ENCODE measurements around the gene NUP98.

Gene NUP98

DNA sequence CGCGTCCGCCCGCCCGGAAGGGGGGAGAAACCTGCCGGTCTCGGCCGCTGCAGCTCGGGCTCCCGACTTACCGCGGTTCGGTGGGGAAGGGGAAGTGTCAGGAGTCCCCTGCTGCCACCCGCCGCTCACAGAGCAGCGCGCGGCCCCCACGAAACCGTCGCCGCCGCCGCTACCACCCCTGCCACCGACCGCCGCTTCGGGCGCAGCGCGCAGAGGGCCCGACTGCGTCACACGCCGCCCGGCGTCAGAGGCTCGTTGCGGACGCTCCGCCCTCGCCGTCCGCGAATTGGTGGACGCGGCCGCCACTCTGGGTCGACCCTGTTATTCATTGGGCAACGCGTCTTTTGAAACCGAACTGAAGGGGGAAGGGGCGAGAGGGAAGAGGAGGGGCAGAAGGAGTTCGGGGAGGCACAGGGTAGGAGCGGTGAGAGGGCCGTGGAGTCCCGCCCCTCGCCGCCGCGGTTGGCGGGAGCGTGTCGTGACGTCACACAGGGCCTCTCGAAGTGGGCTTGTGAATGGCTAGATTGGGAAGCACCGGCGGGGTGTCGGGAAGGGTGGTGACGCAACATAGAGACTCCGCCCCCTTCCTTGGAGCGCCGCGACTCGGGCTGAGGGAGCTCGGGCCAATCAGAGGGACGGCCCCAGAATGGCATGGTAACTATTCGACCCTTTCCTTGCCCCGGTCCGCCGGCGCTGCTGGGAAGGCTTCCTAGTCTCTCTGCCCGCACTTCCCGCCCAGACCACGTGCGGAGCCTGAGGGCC, at the start of gene NUP98:
Gene NUP98 (minus strand): TSS at position 226 of the 762 bp plus-strand sequence. CDS start 15,437 bp downstream, outside the sequence.
- in situ Hi-C loops (cut with HindIII; ENCODE audit: low sequenced_read_pairs) = no loop called here

DNA sequence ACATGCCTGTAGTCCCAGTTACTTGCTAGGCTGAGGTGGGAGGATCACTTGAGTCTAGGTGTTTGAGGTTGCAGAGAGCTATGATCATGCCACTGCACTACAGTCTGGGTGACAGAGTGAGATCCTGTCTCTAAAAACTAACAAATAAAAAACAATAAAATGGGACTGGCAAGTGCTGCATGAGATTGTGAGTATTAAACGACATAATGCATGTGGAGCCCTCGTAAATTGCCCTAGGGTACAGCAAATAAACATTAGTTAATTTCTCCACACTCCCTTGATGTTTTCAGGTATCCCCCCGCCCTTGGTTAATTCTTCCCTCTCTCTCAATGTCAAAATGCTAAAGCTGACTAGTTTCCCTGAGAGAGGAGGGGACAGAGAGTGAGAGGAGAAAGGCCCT, 48.3 kb upstream of the NUP98 start:
- in situ Hi-C loops (cut with HindIII; ENCODE audit: low sequenced_read_pairs) = no loop called here

DNA sequence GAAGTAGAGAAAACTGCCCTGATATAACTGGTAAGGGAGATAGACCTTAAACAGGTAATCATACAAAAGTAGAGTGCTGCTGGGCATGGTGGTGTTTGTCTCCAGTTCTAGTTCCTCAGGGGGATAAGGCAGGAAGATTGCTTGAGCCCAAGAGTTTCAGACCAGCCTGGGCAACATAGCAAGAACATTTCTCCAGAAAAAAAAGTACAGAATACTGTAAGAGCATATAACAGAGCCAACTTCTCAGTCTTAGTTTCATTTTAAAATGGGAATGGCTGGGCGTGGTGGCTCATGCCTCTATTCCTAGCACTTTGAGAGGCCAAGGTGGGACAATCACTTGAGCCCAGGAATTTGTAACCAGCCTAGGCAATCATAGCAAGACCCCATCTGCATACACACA, 47.9 kb upstream of the NUP98 start:
- in situ Hi-C loops (cut with HindIII; ENCODE audit: low sequenced_read_pairs) = no loop called here

DNA sequence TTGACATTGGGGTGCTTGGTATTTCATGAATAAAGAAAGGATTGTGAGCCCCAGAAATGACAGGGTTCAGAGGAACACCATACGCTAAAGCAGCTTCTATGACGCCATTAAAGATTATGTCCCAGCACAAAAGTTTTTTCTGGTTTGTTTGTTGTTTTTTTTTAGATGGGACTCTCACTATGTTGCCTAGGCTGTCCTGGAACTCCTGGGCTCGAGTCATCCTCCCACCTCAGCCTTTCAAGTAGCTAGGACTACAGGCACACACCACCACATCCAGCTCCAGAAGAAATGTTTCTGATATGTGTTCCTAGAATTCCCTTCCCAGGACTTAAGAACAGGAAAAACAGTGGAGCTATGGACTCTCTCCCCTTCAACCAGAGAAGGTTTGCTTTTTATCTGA, 46.0 kb upstream of the NUP98 start:
- in situ Hi-C loops (cut with HindIII; ENCODE audit: low sequenced_read_pairs) = no loop called here

DNA sequence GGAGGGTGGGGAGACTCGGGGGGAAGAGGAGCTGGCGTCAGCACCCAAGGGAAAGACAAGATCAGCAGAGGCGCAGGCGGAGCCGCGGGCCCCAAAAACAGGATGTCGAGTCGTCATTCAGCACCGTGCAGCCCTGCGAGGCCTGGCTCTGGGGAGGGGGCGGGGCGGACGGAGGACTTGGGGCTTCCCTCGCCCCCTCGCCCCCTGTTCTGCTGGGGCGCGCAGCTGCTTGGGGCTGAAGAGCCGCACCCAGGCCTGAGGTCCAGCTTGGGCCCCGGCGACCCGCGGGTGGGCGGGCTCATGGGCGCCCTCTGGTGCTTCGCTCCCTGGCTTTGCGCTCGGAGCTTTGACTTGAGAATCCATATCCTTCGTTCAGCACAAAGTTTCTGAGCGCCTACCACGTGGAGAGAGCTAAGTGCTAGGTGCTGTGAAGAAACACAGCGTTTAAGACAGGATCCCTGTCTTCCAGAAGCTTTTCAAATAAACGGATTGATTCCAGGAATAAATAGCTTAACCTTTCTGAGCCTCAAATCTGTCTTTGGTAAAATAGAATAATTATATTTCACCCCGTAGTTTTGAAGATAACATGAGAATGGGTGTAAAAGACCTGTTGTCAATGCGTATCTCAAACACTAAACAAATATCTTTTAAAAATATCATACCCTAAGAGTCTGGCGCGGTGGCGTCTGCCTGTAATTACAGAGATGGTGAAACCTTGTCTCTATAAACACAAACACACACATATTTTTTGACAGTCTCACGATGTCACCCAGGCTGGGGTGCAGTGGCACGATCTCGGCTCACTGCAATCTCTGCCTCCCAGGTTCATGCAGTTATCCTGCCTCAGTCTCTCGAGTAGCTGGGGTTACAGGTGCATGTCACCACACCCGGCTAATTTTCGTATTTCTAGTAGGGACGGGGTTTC, 44.3 kb upstream of the NUP98 start:
- in situ Hi-C loops (cut with HindIII; ENCODE audit: low sequenced_read_pairs) = no loop called here

DNA sequence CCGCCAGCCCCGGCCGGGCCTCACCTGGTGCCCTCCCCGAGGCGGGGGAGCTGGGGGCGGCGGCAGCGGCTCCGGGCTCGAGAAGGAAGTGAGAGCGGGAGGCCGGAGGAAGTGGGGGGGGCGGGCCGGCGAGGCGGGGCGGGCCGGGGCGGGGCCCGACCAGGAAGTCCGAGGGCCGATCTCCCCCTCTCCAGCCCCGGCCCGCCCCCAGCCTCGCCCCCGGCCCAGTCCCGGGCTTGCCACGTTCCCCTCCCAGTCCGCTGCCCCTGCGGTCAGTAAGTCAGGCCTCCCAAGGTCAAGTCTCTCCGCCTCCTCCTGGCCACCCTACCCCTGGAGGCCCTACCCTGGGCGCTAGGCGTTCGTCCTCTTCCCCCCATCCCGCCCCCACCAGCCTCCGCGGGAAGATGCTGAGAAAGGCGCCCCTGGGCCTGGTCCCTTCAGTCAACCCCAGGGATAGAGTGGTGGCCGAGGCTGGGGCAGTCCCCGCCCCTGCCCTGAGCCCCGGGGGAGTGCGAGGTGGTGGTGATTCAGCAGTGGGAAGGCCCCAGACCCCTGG, 43.6 kb upstream of the NUP98 start, which contains the start of gene RHOG:
Gene RHOG (minus strand): TSS at position 90 of the 556 bp plus-strand sequence. CDS start 12,821 bp downstream, outside the sequence.
- in situ Hi-C loops (cut with HindIII; ENCODE audit: low sequenced_read_pairs) = no loop called here

DNA sequence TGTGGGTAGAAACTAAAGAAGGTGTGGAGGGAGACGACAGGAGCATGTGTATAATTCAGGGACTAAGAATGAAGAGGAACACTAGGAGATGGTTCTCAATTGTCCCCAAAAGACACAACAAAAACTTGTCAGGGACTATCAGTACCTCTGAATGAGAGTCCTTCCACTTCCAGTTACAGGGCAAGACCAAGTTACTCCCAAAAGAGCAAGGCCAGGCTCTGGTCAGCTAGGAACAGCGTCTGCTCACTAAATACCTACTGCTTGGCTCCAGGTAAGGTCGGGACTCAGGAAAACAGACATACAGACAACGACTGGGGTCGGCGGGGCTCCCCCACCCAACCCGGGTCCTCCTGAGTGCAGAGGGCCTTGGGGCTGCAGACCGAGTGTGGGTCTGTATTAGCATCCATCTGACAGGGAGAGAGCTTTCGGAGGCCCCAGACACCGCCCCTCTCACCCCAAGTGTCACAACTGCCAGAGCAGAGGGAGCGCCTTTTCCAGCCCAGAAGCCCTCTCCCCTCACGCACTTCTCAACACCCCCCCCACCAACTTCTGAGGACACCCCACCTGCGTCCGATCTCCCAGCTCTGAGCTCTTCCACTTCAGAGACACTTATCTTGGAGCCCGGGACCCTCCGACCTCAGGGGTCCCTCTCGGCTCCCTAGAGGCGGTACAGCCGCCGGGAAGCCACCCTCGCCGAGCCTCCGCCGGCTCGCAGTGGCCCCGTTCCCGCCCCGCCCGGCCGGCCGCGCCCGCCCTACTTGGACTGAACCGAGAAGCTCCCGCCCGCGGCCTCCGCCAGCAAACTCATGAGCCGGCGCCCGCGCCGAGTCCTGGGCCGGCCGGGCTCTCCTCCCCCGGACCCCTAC, 42.9 kb upstream of the NUP98 start:
- in situ Hi-C loops (cut with HindIII; ENCODE audit: low sequenced_read_pairs) = no loop called here

DNA sequence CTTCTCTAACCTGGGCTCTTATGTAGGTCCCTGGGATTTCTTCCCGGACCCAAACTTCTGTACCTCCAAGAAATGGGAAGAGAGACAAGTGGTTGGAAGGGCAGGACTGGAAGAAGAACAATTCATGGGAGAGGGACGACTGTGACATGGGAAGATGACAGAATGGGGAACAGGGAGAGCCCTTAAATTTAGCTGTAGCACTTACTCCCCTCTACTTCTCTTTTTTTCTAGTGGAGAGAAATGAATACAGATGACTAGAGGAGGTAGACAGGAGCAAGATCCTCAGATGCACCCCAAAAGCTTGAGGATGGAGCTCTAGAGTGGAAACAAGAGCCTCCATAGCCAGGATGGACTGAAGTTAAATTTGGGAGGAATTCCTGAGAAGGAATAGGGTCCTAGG, 41.1 kb upstream of the NUP98 start:
- in situ Hi-C loops (cut with HindIII; ENCODE audit: low sequenced_read_pairs) = no loop called here

DNA sequence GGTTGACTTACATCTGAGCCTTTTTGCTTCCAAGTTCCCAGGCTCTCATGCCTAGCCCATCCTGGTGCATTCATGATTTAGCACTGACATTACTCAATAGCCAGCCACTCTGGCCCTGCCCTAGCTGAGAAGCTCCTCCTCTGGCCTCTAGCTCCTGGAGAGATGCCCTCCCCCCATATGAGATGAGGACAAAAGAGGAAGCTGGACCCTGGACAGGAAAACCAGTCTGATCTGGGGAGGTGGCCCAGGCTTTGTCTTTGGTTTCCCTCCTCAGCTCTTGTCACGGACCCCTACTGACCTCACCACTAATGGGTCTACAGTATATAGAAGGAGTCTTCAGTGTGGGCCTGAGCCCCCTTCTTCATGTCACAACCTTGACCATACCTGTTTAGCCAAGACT, 40.4 kb upstream of the NUP98 start:
- in situ Hi-C loops (cut with HindIII; ENCODE audit: low sequenced_read_pairs) = no loop called here

DNA sequence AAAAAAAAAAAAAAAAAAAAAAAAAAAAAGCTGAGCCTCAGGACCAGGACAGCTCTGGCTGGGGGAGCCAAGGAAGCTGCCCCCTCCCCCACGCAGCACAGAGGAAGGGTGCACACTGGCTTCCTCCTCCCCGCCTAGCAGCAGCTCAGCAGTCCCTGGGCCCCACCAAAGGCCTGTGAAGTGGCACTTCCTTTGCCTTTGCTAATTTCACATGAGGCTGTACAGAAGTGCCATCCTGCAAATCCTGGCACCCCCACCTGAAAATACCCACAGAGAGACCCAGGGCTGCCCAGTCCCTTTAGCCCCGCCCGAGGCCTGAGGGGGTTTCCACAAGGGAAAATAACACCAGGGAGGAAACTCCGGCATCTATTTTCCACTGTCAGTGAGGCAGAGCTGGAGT, 39.5 kb upstream of the NUP98 start:
- in situ Hi-C loops (cut with HindIII; ENCODE audit: low sequenced_read_pairs) = no loop called here

DNA sequence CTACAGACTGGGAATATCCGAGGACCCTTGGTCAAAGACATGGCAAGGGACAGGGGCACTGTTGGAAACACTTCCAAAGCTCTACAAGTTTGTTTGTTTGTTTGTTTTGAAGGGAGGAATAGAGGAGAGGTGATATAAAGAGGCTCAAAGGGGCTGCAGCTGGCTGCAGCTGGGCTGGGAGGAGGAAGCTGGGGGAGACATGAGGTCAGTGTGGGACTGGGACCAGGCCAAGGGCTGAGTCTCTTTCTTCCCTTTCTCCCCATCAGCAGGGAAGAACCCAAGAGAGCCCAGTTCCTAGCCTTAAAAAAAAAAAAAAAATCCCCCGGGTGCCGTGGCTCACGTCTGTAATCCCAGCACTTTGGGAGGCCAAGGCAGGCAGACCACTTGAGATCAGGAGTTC, 38.4 kb upstream of the NUP98 start:
- in situ Hi-C loops (cut with HindIII; ENCODE audit: low sequenced_read_pairs) = no loop called here

DNA sequence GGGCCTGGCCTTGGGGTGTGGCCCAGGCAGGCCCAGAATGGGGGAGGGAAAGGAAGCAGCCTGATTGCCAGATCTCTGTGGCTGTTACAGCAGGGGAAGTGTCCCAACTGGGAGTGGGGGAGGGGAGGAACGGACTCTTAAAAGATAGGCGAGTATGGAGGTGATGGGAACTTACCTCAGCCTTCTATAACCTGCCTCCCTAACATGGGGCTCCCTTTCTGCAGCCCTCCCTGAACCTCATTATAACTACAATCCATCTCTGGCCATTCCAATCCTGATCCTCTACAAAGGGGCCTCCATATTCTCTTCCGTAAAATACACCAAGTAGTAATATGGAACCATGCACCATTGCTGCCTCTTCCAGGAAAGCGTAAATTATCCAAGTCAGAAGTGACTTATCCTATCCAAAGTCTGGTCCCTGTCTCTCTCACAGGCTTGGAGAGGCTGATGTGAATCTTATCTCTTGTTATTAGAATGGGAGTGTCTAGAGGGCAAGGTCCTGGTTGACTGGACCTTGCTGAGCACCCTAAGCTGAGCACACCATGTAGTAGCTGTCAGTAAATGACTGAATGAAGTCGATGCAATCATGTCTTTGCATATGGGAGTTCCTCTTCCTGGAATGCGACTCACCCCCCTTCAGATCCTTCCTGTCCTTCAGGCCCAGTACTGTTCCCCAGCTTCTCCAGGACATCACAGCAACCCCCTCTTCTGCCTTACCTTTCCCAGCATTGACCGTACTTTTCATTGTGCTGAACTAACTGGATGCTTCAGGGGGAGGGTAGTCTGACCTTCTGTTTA, 37.5 kb upstream of the NUP98 start:
- in situ Hi-C loops (cut with HindIII; ENCODE audit: low sequenced_read_pairs) = no loop called here

DNA sequence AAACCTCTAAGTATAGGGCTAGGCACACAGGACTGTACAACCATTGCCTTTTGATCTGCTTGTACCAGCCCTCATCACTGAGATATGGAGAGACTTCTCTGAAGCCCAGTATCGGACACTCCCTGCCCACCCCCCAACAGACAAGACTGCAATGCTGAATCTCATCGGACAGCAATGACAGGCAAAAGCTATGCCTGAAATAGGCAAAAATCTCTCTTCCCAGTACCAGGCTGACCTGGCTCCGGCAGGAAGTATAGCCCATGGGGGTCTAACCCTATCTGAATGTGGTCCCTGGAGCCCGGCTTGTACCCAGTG, 37.0 kb upstream of the NUP98 start:
- in situ Hi-C loops (cut with HindIII; ENCODE audit: low sequenced_read_pairs) = no loop called here

DNA sequence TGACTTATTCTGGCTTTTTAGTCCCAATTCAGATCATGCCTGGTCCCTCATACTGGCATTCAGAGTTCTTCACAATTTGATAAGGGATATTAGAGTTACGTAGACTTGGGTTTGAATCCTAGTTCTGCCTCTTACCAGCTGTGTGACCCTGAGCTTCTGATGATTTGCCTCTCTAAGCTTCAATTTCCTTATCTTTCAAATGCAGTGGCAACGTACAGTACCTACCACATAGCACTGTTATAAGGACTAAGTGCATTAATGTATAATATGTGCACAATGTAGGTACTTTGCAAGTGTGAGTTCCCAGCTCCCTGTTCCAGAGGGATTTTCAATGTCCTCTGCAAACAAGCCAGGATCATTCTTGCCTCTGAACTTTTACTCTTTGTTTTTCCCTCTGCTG, 36.1 kb upstream of the NUP98 start:
- in situ Hi-C loops (cut with HindIII; ENCODE audit: low sequenced_read_pairs) = no loop called here

DNA sequence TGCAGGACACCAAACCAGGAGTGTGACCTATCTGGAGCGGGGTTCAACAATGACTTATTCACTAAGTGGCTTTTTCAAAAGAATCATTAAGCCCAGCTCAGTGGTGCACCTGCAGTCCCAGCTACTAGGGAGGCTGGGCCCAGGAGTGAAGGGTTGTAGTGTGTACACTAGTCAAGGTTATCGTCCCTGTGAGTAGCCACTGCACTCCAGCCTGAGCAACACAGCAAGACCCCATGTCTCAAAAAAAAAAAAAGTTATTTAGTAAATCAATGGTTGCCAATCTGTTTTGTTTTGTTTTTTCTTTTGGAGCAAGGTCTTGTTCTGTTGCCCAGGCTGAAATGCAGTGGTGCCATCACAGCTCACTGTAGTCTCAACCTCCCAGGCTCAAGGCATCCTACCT, 35.5 kb upstream of the NUP98 start:
- in situ Hi-C loops (cut with HindIII; ENCODE audit: low sequenced_read_pairs) = no loop called here

DNA sequence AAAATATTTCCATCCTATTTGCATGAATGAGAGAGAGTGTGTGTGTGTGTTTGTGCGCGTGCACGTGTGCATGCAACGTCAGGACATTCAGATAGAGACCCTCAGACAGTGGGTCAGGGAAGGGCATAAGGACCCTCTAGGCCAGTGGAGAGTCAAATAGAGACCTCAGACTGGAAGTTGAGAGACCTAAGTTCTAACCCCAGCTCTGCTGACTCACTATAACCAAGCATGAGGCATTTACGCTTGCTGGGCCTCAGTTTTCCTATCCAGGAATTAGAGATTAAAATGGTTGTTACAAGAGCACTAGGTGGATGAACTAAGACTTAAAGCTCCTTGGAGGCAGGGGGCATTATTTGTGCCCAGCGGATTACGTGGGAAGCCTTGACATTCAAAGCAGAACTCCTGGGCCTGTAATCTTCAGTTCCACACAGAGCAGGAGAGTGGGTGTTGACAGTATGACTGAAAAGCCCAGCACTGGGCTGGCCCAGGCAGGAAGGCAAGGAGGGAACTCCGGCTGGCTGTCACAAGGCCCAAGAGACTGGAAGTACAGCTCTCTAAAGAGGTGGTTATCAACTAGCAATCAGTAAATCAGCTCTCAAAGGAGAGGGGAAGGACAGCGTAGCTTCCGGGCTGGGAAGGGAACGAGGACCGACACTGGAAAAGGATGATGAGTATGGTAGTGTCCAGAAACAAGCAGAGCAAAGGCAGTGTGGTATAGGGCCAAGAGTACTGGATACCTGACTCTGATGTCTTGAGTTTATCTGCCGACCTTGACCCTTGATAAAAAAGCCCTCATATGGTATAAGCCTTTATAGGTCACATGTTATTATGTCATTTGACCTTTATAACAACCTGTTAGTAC, 34.3 kb upstream of the NUP98 start:
- in situ Hi-C loops (cut with HindIII; ENCODE audit: low sequenced_read_pairs) = no loop called here

DNA sequence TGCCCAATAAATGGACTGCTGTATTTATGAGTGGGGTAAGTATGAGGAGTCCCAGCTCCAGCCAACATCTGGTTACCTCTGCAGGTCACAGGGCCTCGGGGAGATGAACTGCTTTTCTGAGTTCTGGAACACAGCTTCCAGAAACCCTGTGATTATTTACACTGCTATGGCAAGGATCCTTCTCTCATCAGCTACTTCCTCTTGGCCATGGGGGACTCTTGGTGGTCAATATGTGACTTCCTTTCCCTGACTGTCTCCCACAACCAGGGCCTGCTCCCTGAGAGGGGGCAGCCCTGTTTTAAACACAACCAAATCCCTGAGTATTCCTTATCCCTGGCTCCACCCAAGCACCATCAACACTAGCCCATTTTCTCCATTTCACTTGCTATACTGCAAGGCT, 33.4 kb upstream of the NUP98 start:
- in situ Hi-C loops (cut with HindIII; ENCODE audit: low sequenced_read_pairs) = no loop called here

DNA sequence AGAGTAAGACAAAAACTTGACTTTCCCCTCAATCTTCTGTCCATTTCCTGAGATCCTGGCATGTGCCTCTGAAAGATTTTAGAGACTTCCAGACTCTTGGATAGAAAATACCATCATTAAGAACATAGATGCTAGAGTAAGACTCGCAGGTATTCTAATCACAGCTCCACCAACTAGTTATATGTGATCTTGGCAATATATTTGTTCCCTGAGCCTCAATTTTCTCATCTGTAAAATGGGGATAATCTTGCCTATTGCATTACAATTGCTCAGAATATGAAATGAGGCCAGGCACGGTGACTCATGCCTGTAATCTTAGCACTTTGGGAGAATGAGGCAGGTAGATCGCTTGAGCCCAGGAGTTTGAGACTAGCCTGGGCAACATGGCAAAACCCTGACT, 32.7 kb upstream of the NUP98 start:
- in situ Hi-C loops (cut with HindIII; ENCODE audit: low sequenced_read_pairs) = no loop called here
